ENCODE results near the gene BCAS1.

DNA sequence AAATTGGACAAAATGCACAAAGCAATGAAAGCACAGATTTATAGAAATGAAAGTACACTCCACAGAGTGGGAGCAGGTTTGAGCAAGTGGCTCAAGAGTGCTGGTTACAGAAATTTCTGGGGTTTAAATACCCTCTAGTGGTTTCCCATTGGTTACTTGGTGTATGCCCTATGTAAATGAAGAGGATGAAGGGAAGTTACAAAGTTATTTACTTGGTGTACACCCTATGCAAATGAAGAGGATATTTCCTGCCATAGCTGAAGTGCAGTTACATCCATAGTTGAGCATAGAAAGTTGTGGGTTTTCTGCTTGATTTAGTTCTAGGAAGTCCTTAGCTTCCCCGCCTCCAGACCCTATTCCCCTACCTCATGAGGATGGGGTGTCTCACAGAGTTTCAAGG, 22.7 kb downstream of the BCAS1 start:
- TF ChIP-seq POLR2A (IDR thresholded peaks at IDR 0.05; ENCODE audit: low read depth, low read length) (no peak), POLR2AphosphoS5 (IDR thresholded peaks at IDR 0.05; ENCODE audit: low read depth, low read length) (no peak), TAF1 (IDR thresholded peaks at IDR 0.05; ENCODE audit: borderline replicate concordance, low read depth, low read length) (no peak)

Data from GM12892 (cell line).